Heart right ventricle (tissue), 16 donors: ENCODE measurements around the gene SHB. TPM values are rescaled to one million over a fixed set of nuclear protein-coding genes. Genes with fewer than 3 reads are reported as not detected.

Experiments used
- ATAC-seq, 8 donors: fragments of 200-7000 bp; cut with Tn5 transposase; one replicate each; pipeline ENCODE4 v1.9.1; 2020; ENCODE audit warnings: mild to moderate bottlenecking in 8 of 8, moderate library complexity in 8 of 8, moderate number of reproducible peaks in 1 of 8
- DNase-seq, 2 donors: peaks; one replicate each; pipeline ENCODE4 v3.0.0-alpha.2; 2020
- H3K27ac ChIP-seq, 10 donors: fragments of 200-600 bp; sonication (generic) in 2 of 10; one replicate each; pipeline versions ENCODE4 v1.5.0 to v1.8.0; 2020 to 2022; ENCODE audit warnings: mild to moderate bottlenecking in 3 of 10
- H3K27me3 ChIP-seq, 7 donors: fragments of 200-600 bp; one replicate each; pipeline ENCODE4 v1.8.0; 2021 to 2022; ENCODE audit warnings: mild to moderate bottlenecking in 2 of 7
- H3K36me3 ChIP-seq, 9 donors: fragments of 200-600 bp; sonication (generic) in 1 of 9; one replicate each; pipeline versions ENCODE4 v1.5.0 to v1.8.0; 2020 to 2022; ENCODE audit warnings: mild to moderate bottlenecking in 2 of 9
- H3K4me1 ChIP-seq, 9 donors: fragments of 200-600 bp; sonication (generic) in 1 of 9; one replicate each; pipeline versions ENCODE4 v1.5.0 to v1.8.0; 2020 to 2022; ENCODE audit warnings: mild to moderate bottlenecking in 4 of 9
- H3K4me3 ChIP-seq, 10 donors: fragments of 200-600 bp; sonication (generic) in 2 of 10; one replicate each; pipeline versions ENCODE4 v1.5.0 to v1.8.0; 2020 to 2022; ENCODE audit warnings: mild to moderate bottlenecking in 7 of 10, moderate library complexity in 2 of 10
- H3K9me3 ChIP-seq, 11 donors: fragments of 200-600 bp in 10 of 11; sonication (generic) in 2 of 11; one replicate each; pipeline versions ENCODE4 v1.5.0 to v1.8.0; 2013 to 2022; ENCODE audit warnings: mild to moderate bottlenecking in 2 of 11, control low read depth in 1 of 11, moderate library complexity in 1 of 11
- CTCF ChIP-seq, 9 donors: fragments of 200-600 bp; sonication (generic) in 2 of 9; IDR thresholded peaks; one replicate each; pipeline versions ENCODE4 v1.5.0 to v1.8.0; 2021 to 2022; ENCODE audit warnings: antibody characterized with exemption in 9 of 9, mild to moderate bottlenecking in 5 of 9, moderate library complexity in 1 of 9
- WGBS, 2 donors: extraction: QIAGEN DNeasy Blood & Tissue Kit; methylation state at CpG; one replicate each; pipeline ENCODE4 v1.1.7; 2013; ENCODE audit warnings: inconsistent platforms in 1 of 2; 5-methylcytosine and 5-hydroxymethylcytosine counted together
- intact Hi-C, 10 donors: fragments of 100-400 bp; cut with DNase I; formaldehyde crosslinking; loops; one replicate each; pipeline versions ENCODE4 v1.11.1 to v1.14.2; 2022
- polyA plus RNA-seq, 2 donors: library from polyadenylated mRNA; stranded (reverse); fragments of 200-250 nt; gene quantifications; one replicate each; pipeline ENCODE4 v1.2.3, GENCODE V29; 2013
- total RNA-seq, 10 donors: library from RNA; stranded (reverse); fragmentation: NEBNext Ultra II Directional in 3 of 10; extraction: Animal tissue kit (Norgen Biotek cat#: 25700) in 3 of 10; gene quantifications; one replicate each; pipeline versions ENCODE4 v1.2.1 to v1.2.4, GENCODE V29; 2021 to 2023
- donor health status: Arrhythmogenic right ventricular cardiomyopathy.
- donor health status: ischemic (EF 13 %, LVEDD 7.1; RV severe dilation, severe dysfunction).
- donor health status: healthy with polysubstance abuse.
- donor health status: DM: no; HTN: yes; CAD: no.
- donor health status: DM: no; HTN: no; CAD: no.
- donor health status: ischemic (EF 25% LVEDD 6.9; RV normal size, moderate dysfunction).
- donor health status: ischemic (EF 25% LVEDD 5.7; RV mildly dilated, moderate dysfunction).
- donor health status: healthy.
- donor health status: DM: yes; HTN: yes; CAD: no.
- donor health status: Ischemic cardiomyopathy.
- donor health status: ischemic (EF 35%, LVEDD 5.7; RV mildly dilated, moderate dysfunction).
- donor health status: nonischemic (EF 11% LVEDD 7.7; RV severe dilation, severe dysfunction).
- donor health status: DM: yes; HTN: yes; CAD: no.
- donor health status: PGD.
- donor health status: ischemic (EF 29% LVEDD 5.4; RV normal size, mild dysfunction).
- donor health status: nonischemic (EF 23%, LVEDD 6.1; RV moderate dilation, normal function).

The SHB gene
- total and polyA plus RNA-seq, 12 donors: 5.7 to 26.6 (median 18.0) TPM

GRCh38 chr9:38084556-38084880, 15.5 kb upstream of the SHB start:
- intact Hi-C loops: loop anchor here in 3 of 10 donors (5.0 to 10.0 kb wide), 4 partner anchors 70 to 280 kb away; no protein-coding TSS in a partner anchor
- WGBS, 2 donors: 86 to 88% methylated on average over 5 of the region's 5 CpGs
- no peak for DNase-seq

GRCh38 chr9:38083858-38084555, 15.0 kb upstream of the SHB start:
- no peak overlapping the region for H3K4me3 ChIP-seq
- no peaks in the 10 kb centered on the region for H3K36me3 ChIP-seq
- no peaks in the 10 kb centered on the region for H3K9me3 ChIP-seq
- ATAC-seq (no peak), DNase-seq (no peak)
- WGBS, 2 donors: 94% methylated on average over 10 of the region's 10 CpGs
- intact Hi-C loops: loop anchor here in 3 of 10 donors (5.0 to 10.0 kb wide), 4 partner anchors 71 to 281 kb away; no protein-coding TSS in a partner anchor
- no peak for TF ChIP-seq CTCF (IDR thresholded peaks at IDR 0.05)
- H3K27me3 ChIP-seq: no peaks in the 10 kb centered on the region
- H3K4me1 ChIP-seq: peaks cover 0 to 51% (median 10%) of the 10 kb centered on the region in 9 donors
- H3K27ac ChIP-seq: peak overlapping the region in 1 of 10 donors; percentile 55

More at GRCh38 chr9:38084556-38084880, 15.5 kb upstream of the SHB start:
- Histone ChIP-seq H3K4me1 (peaks cover 0 to 46% (median 10%) of the 10 kb centered on the region in 9 donors), H3K4me3 (no peak overlapping the region), H3K27me3 (no peaks in the 10 kb centered on the region), H3K36me3 (no peaks in the 10 kb centered on the region), H3K9me3 (no peaks in the 10 kb centered on the region), H3K27ac (no peak overlapping the region)
- ATAC-seq: peak in 3 of 8 donors; percentile 39 to 49 (median 41)
- TF ChIP-seq CTCF (IDR thresholded peaks at IDR 0.05): no peak

GRCh38 chr9:38082446-38083287, 13.6 kb upstream of the SHB start:
- H3K27me3 ChIP-seq: no peaks in the 10 kb centered on the region
- no peak for DNase-seq
- WGBS, 2 donors: 19 to 22% methylated on average over 5 of the region's 5 CpGs

More at GRCh38 chr9:38082446-38083287, 13.6 kb upstream of the SHB start:
- H3K9me3 ChIP-seq: no peaks in the 10 kb centered on the region
- no peak overlapping the region for H3K4me3 ChIP-seq
- peaks cover 0 to 44% (median 10%) of the 10 kb centered on the region in 9 donors for H3K4me1 ChIP-seq
- intact Hi-C loops: loop anchor here in 3 of 10 donors (5.0 to 10.0 kb wide), 4 partner anchors 72 to 282 kb away; no protein-coding TSS in a partner anchor
- no peaks in the 10 kb centered on the region for H3K36me3 ChIP-seq
- peak; percentile 48 to 90 (median 74) for ATAC-seq
- TF ChIP-seq CTCF (IDR thresholded peaks at IDR 0.05): no peak
- peak overlapping the region in 3 of 10 donors; percentile 41 to 71 (median 55) for H3K27ac ChIP-seq
